MM.1S (cell line): ENCODE measurements around the gene GH1.
"Not testable (repeated sequence)": the region's sequence is repeated elsewhere in the genome, so short reads cannot be mapped to it uniquely, and the experiment has no call there.

ENCODE experiments used
- EZH2 ChIP-seq: fragments of 300-600 bp; sonication (generic); optimal IDR thresholded peaks from 2 replicates; pipeline ENCODE3; 2017; ENCODE audit warnings: low read depth, mild to moderate bottlenecking, antibody characterized with exemption, low read length, mixed read lengths
- TF ChIP-seq, protein P1 (sequence below): fragments of 300-600 bp; sonication (generic); IDR thresholded peaks from 2 replicates; pipeline ENCODE4 v1.5.1; 2016; ENCODE audit warnings: antibody characterized with exemption, low read length, mixed read lengths

DNA sequence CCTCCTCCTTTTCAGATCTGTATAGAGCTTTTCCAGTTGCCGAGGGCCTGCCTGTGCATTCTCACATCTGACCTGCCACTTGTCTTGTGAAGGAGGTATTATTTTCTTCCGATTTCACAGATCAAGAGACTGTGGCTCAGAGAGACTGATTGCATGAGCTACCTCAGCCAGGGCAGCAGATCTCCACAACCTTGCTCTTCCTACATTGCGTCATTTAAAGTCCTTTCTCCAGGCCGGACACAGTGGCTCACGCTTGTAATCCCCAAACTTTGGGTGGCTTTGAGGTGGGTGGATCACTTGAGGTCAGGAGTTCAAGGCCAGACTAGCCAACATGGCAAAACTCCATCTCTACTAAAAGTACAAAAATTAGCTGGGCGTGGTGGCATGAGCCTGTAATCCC, 1.4 kb upstream of the GH1 start:
- TF ChIP-seq EZH2: not testable (repeated sequence)
- TF ChIP-seq, protein P1, sequence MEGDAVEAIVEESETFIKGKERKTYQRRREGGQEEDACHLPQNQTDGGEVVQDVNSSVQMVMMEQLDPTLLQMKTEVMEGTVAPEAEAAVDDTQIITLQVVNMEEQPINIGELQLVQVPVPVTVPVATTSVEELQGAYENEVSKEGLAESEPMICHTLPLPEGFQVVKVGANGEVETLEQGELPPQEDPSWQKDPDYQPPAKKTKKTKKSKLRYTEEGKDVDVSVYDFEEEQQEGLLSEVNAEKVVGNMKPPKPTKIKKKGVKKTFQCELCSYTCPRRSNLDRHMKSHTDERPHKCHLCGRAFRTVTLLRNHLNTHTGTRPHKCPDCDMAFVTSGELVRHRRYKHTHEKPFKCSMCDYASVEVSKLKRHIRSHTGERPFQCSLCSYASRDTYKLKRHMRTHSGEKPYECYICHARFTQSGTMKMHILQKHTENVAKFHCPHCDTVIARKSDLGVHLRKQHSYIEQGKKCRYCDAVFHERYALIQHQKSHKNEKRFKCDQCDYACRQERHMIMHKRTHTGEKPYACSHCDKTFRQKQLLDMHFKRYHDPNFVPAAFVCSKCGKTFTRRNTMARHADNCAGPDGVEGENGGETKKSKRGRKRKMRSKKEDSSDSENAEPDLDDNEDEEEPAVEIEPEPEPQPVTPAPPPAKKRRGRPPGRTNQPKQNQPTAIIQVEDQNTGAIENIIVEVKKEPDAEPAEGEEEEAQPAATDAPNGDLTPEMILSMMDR: not testable (repeated sequence)
